Retinal pigment epithelial cell (primary cell): ENCODE data around the gene NCMAP.
A peak's percentile ranks its signal among the peaks of the same experiment; 100 is the strongest.
"Not testable (repeated sequence)": the region's sequence is repeated elsewhere in the genome, so short reads cannot be mapped to it uniquely, and the experiment has no call there.

Experiments used
- DNase-seq: peaks from one replicate; pipeline ENCODE4 v3.0.0-alpha.2; 2010; ENCODE audit warnings: low read depth
- H3K4me3 ChIP-seq: 2 replicates; pipeline ENCODE4 v1.5.1; 2011; ENCODE audit warnings: mild to moderate bottlenecking, low read length, control low read depth, moderate library complexity
- CTCF ChIP-seq: conservative IDR thresholded peaks from 2 replicates; pipeline ENCODE4 v1.5.1; 2011; ENCODE audit warnings: low read depth, low read length, control low read depth, inconsistent platforms

Gene NCMAP

GRCh38 chr1:24544239-24544638, 11.6 kb upstream of the NCMAP start:
- H3K4me3 ChIP-seq = no peak overlapping the region
- DNase-seq = no peak
- TF ChIP-seq CTCF = no peak

GRCh38 chr1:24545662-24546061, 10.2 kb upstream of the NCMAP start:
- TF ChIP-seq CTCF = no peak
- no peak for DNase-seq
- H3K4me3 ChIP-seq = no peak overlapping the region

GRCh38 chr1:24547195-24547594, 8.7 kb upstream of the NCMAP start:
- TF ChIP-seq CTCF = no peak
- no peak for DNase-seq
- H3K4me3 ChIP-seq = no peak overlapping the region

- no peak for DNase-seq
- no peak for TF ChIP-seq CTCF
- H3K4me3 ChIP-seq = no peak overlapping the region
Measured at GRCh38 chr1:24548070-24548469, 7.8 kb upstream of the NCMAP start.

- H3K4me3 ChIP-seq, DNase-seq: not testable (repeated sequence)
Measured at GRCh38 chr1:24549210-24549609, 6.7 kb upstream of the NCMAP start.

GRCh38 chr1:24551290-24551959, 4.5 kb upstream of the NCMAP start:
- no peak overlapping the region for H3K4me3 ChIP-seq
- no peak for DNase-seq

GRCh38 chr1:24551960-24552571, 3.8 kb upstream of the NCMAP start:
- H3K4me3 ChIP-seq = no peak overlapping the region
- no peak for TF ChIP-seq CTCF
- DNase-seq = peak; percentile 87

More at GRCh38 chr1:24551290-24551959, 4.5 kb upstream of the NCMAP start:
- TF ChIP-seq CTCF = no peak
